ENCODE data around the gene PPP1R7.

The PPP1R7 gene

GRCh38 chr2:241139531-241140444 lies 10.5 kb upstream of the PPP1R7 start:
- in situ Hi-C loops (cut with MboI; ENCODE audit: low sequenced_read_pairs), result no loop called here

GRCh38 chr2:241140445-241140840 lies 9.8 kb upstream of the PPP1R7 start:
- in situ Hi-C loops (cut with MboI; ENCODE audit: low sequenced_read_pairs), result no loop called here

GRCh38 chr2:241141214-241141770 lies 9.0 kb upstream of the PPP1R7 start:
- in situ Hi-C loops (cut with MboI; ENCODE audit: low sequenced_read_pairs), result no loop called here

- in situ Hi-C loops (cut with MboI; ENCODE audit: low sequenced_read_pairs), result no loop called here
Measured at GRCh38 chr2:241142063-241142462, 8.2 kb upstream of the PPP1R7 start.

GRCh38 chr2:241142593-241142992 lies 7.7 kb upstream of the PPP1R7 start:
- in situ Hi-C loops (cut with MboI; ENCODE audit: low sequenced_read_pairs), result no loop called here

GRCh38 chr2:241146286-241146685 lies 4.0 kb upstream of the PPP1R7 start:
- in situ Hi-C loops (cut with MboI; ENCODE audit: low sequenced_read_pairs), result no loop called here

- in situ Hi-C loops (cut with MboI; ENCODE audit: low sequenced_read_pairs), result no loop called here
Measured at GRCh38 chr2:241147336-241147735, 2.9 kb upstream of the PPP1R7 start.

GRCh38 chr2:241148239-241148638 lies 2.0 kb upstream of the PPP1R7 start:
- in situ Hi-C loops (cut with MboI; ENCODE audit: low sequenced_read_pairs), result no loop called here

- in situ Hi-C loops (cut with MboI; ENCODE audit: low sequenced_read_pairs), result no loop called here
Measured at GRCh38 chr2:241148891-241149674, 1.2 kb upstream of the PPP1R7 start, which contains the start of gene PASK. Gene PASK (minus strand): TSS chr2:241149472. CDS start chr2:241143032, 6,440 bp downstream.

GRCh38 chr2:241149675-241149924 lies 667 bp upstream of the PPP1R7 start:
- in situ Hi-C loops (cut with MboI; ENCODE audit: low sequenced_read_pairs), result no loop called here

- in situ Hi-C loops (cut with MboI; ENCODE audit: low sequenced_read_pairs), result no loop called here
Measured at GRCh38 chr2:241150660-241151530, 628 bp downstream of the PPP1R7 start.

- in situ Hi-C loops (cut with MboI; ENCODE audit: low sequenced_read_pairs), result no loop called here
Measured at GRCh38 chr2:241151934-241152660, 1.8 kb downstream of the PPP1R7 start.

GRCh38 chr2:241153616-241154015 lies 3.3 kb downstream of the PPP1R7 start:
- in situ Hi-C loops (cut with MboI; ENCODE audit: low sequenced_read_pairs), result no loop called here

- in situ Hi-C loops (cut with MboI; ENCODE audit: low sequenced_read_pairs), result no loop called here
Measured at GRCh38 chr2:241154915-241155314, 4.6 kb downstream of the PPP1R7 start.

GRCh38 chr2:241155936-241156335 lies 5.7 kb downstream of the PPP1R7 start:
- in situ Hi-C loops (cut with MboI; ENCODE audit: low sequenced_read_pairs), result no loop called here

GRCh38 chr2:241156971-241157441 lies 6.7 kb downstream of the PPP1R7 start:
- in situ Hi-C loops (cut with MboI; ENCODE audit: low sequenced_read_pairs), result no loop called here

GRCh38 chr2:241157841-241158545 lies 7.7 kb downstream of the PPP1R7 start:
- in situ Hi-C loops (cut with MboI; ENCODE audit: low sequenced_read_pairs), result no loop called here

GRCh38 chr2:241158546-241158900 lies 8.3 kb downstream of the PPP1R7 start:
- in situ Hi-C loops (cut with MboI; ENCODE audit: low sequenced_read_pairs), result no loop called here

GRCh38 chr2:241159116-241159515 lies 8.8 kb downstream of the PPP1R7 start:
- in situ Hi-C loops (cut with MboI; ENCODE audit: low sequenced_read_pairs), result no loop called here

- in situ Hi-C loops (cut with MboI; ENCODE audit: low sequenced_read_pairs), result no loop called here
Measured at GRCh38 chr2:241160318-241160717, 10.1 kb downstream of the PPP1R7 start.
